H1 (cell line): ENCODE measurements around the gene TOP3A. TPM values are rescaled to one million over a fixed set of nuclear protein-coding genes. Genes with fewer than 3 reads are reported as not detected.

Experiments used
- CTCF ChIA-PET: fragments of 300-600 bp; sonication (Branson Sonifier 250); formaldehyde crosslinking; loops from one replicate; lab custom pipeline; 2021; ENCODE audit not compliant: partially characterized antibody; lab: Charles Lee
- POLR2A ChIA-PET: fragments of 300-600 bp; sonication (Branson Sonifier 250); formaldehyde crosslinking; loops from one replicate; lab custom pipeline; 2021; ENCODE audit warnings: inconsistent platforms; ENCODE audit not compliant: partially characterized antibody; lab: Charles Lee
- DNase-seq, 2 experiments: peaks; one replicate each; pipeline versions ENCODE4 v3.0.0 to v3.0.0-alpha.2; 2010 to 2022; ENCODE audit warnings: low spot score in 2 of 2, low read depth in 1 of 2, mixed read lengths in 1 of 2
- FAIRE-seq: peaks from 2 replicates; lab custom pipeline; 2011; peaks lifted over from hg19 to GRCh38; lab: Jason Lieb, UNC
- H2AFZ ChIP-seq: 2 replicates; pipeline ENCODE4 v1.8.1; 2012; ENCODE audit warnings: low read length, inconsistent platforms
- H2AK5ac ChIP-seq: 2 replicates; pipeline ENCODE4 v1.6.1; 2013; ENCODE audit warnings: low read depth, low read length
- H2BK120ac ChIP-seq: replicated peaks from 2 replicates; pipeline ENCODE3; 2013; ENCODE audit warnings: low read depth, low read length, inconsistent platforms
- H2BK12ac ChIP-seq: 2 replicates; pipeline ENCODE4 v1.6.1; 2013; ENCODE audit warnings: low read depth, low read length
- H2BK15ac ChIP-seq: 2 replicates; pipeline ENCODE4 v1.6.1; 2013; ENCODE audit warnings: low read length
- H2BK20ac ChIP-seq: 2 replicates; pipeline ENCODE4 v1.6.1; 2013; ENCODE audit warnings: low read length
- H2BK5ac ChIP-seq: 2 replicates; pipeline ENCODE4 v1.6.1; 2013; ENCODE audit warnings: low read depth, low read length
- H3K14ac ChIP-seq: 2 replicates; pipeline ENCODE4 v1.6.1; 2013; ENCODE audit warnings: inconsistent platforms; ENCODE audit not compliant: insufficient read length
- H3K18ac ChIP-seq: 2 replicates; pipeline ENCODE4 v1.6.1; 2013; ENCODE audit warnings: low read length; ENCODE audit errors: extremely low read depth
- H3K23ac ChIP-seq: 2 replicates; pipeline ENCODE4 v1.6.1; 2013; ENCODE audit warnings: inconsistent platforms; ENCODE audit not compliant: insufficient read length
- H3K23me2 ChIP-seq: 2 replicates; pipeline ENCODE4 v1.6.1; 2013; ENCODE audit warnings: low read depth, low read length
- H3K27ac ChIP-seq: 2 replicates; pipeline ENCODE4 v1.6.1; 2011; ENCODE audit warnings: low read depth, low read length, inconsistent platforms
- H3K27me3 ChIP-seq, 4 experiments: replicated peaks in 1 of 4; 1 replicate in 1 of 4; 2 replicates in 3 of 4; pipeline versions ENCODE4 v1.6.1 to v1.8.1; 2011 to 2013; ENCODE audit warnings: low read length in 3 of 4, mild to moderate bottlenecking in 3 of 4, inconsistent platforms in 2 of 4, mixed read lengths in 2 of 4, moderate library complexity in 1 of 4; ENCODE audit not compliant: control insufficient read depth in 3 of 4, insufficient read depth in 3 of 4; ENCODE audit errors: extremely low read depth in 1 of 4
- H3K36me3 ChIP-seq, 4 experiments: 2 replicates each; pipeline versions ENCODE4 v1.6.1 to v1.8.1; 2011 to 2013; ENCODE audit warnings: mild to moderate bottlenecking in 4 of 4, low read length in 3 of 4, moderate library complexity in 2 of 4, control low read depth in 1 of 4, inconsistent platforms in 1 of 4; ENCODE audit not compliant: insufficient read depth in 4 of 4, control insufficient read depth in 2 of 4
- H3K4ac ChIP-seq: replicated peaks from 2 replicates; pipeline ENCODE3; 2013; ENCODE audit warnings: low read length, low read depth, mixed read lengths, inconsistent platforms; ENCODE audit not compliant: insufficient read length
- H3K4me1 ChIP-seq, 4 experiments: replicated peaks in 1 of 4; 1 replicate in 1 of 4; 2 replicates in 3 of 4; pipeline versions ENCODE4 v1.6.1 to v1.8.1; 2011 to 2013; ENCODE audit warnings: low read length in 3 of 4, inconsistent platforms in 2 of 4, mixed read lengths in 1 of 4; ENCODE audit not compliant: insufficient read depth in 4 of 4, control insufficient read depth in 3 of 4
- H3K4me2 ChIP-seq, 2 experiments: 2 replicates each; pipeline versions ENCODE4 v1.6.1 to v1.8.1; 2011 to 2013; ENCODE audit warnings: low read depth in 2 of 2, low read length in 2 of 2, control low read depth in 1 of 2, inconsistent platforms in 1 of 2, mild to moderate bottlenecking in 1 of 2; ENCODE audit not compliant: insufficient read depth in 1 of 2
- H3K4me3 ChIP-seq, 4 experiments: fragments of 200-600, 300-600 bp in 1 of 4; sonication (generic), shearing (Covaris generic), sonication (Bioruptor Twin) in 1 of 4; 2 replicates each; pipeline versions ENCODE4 v1.5.1 to v1.8.1; 2011 to 2016; ENCODE audit warnings: low read length in 4 of 4, low read depth in 3 of 4, control low read depth in 2 of 4, inconsistent platforms in 2 of 4, mild to moderate bottlenecking in 2 of 4, mixed read lengths in 1 of 4, moderate library complexity in 1 of 4; ENCODE audit not compliant: insufficient read depth in 2 of 4; ENCODE audit errors: extremely low read depth in 1 of 4
- H3K56ac ChIP-seq: replicated peaks from 2 replicates; pipeline ENCODE3; 2013; ENCODE audit warnings: low read depth, mild to moderate bottlenecking, mixed read lengths, low read length, inconsistent platforms; ENCODE audit not compliant: insufficient read length
- H3K79me1 ChIP-seq: 2 replicates; pipeline ENCODE4 v1.6.1; 2013; ENCODE audit warnings: low read depth, low read length, control low read depth
- H3K79me2 ChIP-seq, 2 experiments: 2 replicates each; pipeline versions ENCODE4 v1.6.1 to v1.8.1; 2012 to 2013; ENCODE audit warnings: low read length in 2 of 2, mild to moderate bottlenecking in 2 of 2, inconsistent platforms in 1 of 2; ENCODE audit not compliant: insufficient read depth in 2 of 2, control insufficient read depth in 1 of 2
- H3K9ac ChIP-seq, 4 experiments: replicated peaks in 1 of 4; 1 replicate in 1 of 4; 2 replicates in 3 of 4; pipeline versions ENCODE4 v1.6.1 to v1.8.1; 2011 to 2013; ENCODE audit warnings: low read depth in 3 of 4, low read length in 3 of 4, control low read depth in 2 of 4, mild to moderate bottlenecking in 2 of 4, moderate library complexity in 2 of 4, inconsistent platforms in 1 of 4; ENCODE audit errors: extremely low read depth in 1 of 4
- H3K9me3 ChIP-seq, 2 experiments: 2 replicates each; pipeline versions ENCODE4 v1.6.1 to v1.8.1; 2012 to 2013; ENCODE audit warnings: mild to moderate bottlenecking in 2 of 2, moderate library complexity in 2 of 2, control low read depth in 1 of 2, inconsistent platforms in 1 of 2, low read depth in 1 of 2, low read length in 1 of 2, mixed read lengths in 1 of 2; ENCODE audit not compliant: insufficient read depth in 2 of 2
- H4K20me1 ChIP-seq, 2 experiments: replicated peaks in 1 of 2; 2 replicates each; pipeline versions ENCODE3 to v1.8.1; 2011 to 2013; ENCODE audit warnings: inconsistent platforms in 2 of 2, low read length in 2 of 2, mild to moderate bottlenecking in 1 of 2; ENCODE audit not compliant: insufficient read depth in 2 of 2, control insufficient read depth in 1 of 2
- H4K5ac ChIP-seq: 2 replicates; pipeline ENCODE4 v1.6.1; 2013; ENCODE audit warnings: low read length, low read depth, mixed read lengths, inconsistent platforms; ENCODE audit not compliant: insufficient read length
- H4K8ac ChIP-seq: 2 replicates; pipeline ENCODE4 v1.8.0; 2013; ENCODE audit warnings: mild to moderate bottlenecking, moderate library complexity, low read length, inconsistent platforms; ENCODE audit not compliant: insufficient read depth; ENCODE audit errors: extremely low read depth
- H4K91ac ChIP-seq: replicated peaks from 2 replicates; pipeline ENCODE3; 2013; ENCODE audit warnings: low read length, mixed read lengths, inconsistent platforms; ENCODE audit not compliant: insufficient read length
- ATF3 ChIP-seq: IDR thresholded peaks from 2 replicates; pipeline ENCODE4 v1.6.1; 2011; ENCODE audit warnings: low read depth, mild to moderate bottlenecking, low read length; ENCODE audit not compliant: insufficient read depth
- BACH1 ChIP-seq: IDR thresholded peaks from 2 replicates; pipeline ENCODE4 v1.6.1; 2012; ENCODE audit warnings: low read length, improper control_type of control experiment
- CBX8 ChIP-seq: fragments of 300-800, 300-1000 bp; sonication (generic); IDR thresholded peaks from 2 replicates; pipeline ENCODE4 v1.7.1; 2016; ENCODE audit warnings: low read depth, low read length, borderline replicate concordance
- E2F6 ChIP-seq: IDR thresholded peaks from 2 replicates; pipeline ENCODE4 v1.6.1; 2012; ENCODE audit warnings: inconsistent platforms
- NRF1 ChIP-seq: IDR thresholded peaks from 2 replicates; pipeline ENCODE4 v1.6.1; 2011; ENCODE audit warnings: mild to moderate bottlenecking, low read depth, low read length, improper control_type of control experiment
- POLR2AphosphoS5 ChIP-seq: IDR thresholded peaks from 2 replicates; pipeline ENCODE4 v1.6.1; 2011; ENCODE audit warnings: low read depth, low read length
- RAD21 ChIP-seq, 2 experiments: IDR thresholded peaks in 1 of 2; conservative IDR thresholded peaks in 1 of 2; 2 replicates each; pipeline ENCODE4 v1.6.1; 2011; ENCODE audit warnings: low read depth in 2 of 2, low read length in 2 of 2, improper control_type of control experiment in 1 of 2, inconsistent platforms in 1 of 2, mild to moderate bottlenecking in 1 of 2, moderate library complexity in 1 of 2
- SRF ChIP-seq: IDR thresholded peaks from 2 replicates; pipeline ENCODE4 v1.6.1; 2011; ENCODE audit warnings: mild to moderate bottlenecking, low read depth, low read length, moderate library complexity
- WGBS, 2 experiments: shearing (Covaris generic) in 1 of 2; methylation state at CpG; one replicate each; pipeline versions ENCODE4 v1.1.6 to v1.1.7; 2013 to 2015; ENCODE audit warnings: low lambda C conversion rate in 2 of 2, mixed read lengths in 2 of 2, inconsistent platforms in 1 of 2, low coverage in 1 of 2, missing lambda C conversion rate in 1 of 2; ENCODE audit not compliant: insufficient replicate concordance in 2 of 2, insufficient coverage in 1 of 2, insufficient read length in 1 of 2; ENCODE audit errors: extremely low coverage in 1 of 2, missing lambda C conversion rate in 1 of 2; 5-methylcytosine and 5-hydroxymethylcytosine counted together
- polyA plus RNA-seq, 7 experiments: library from polyadenylated mRNA; depleted of rRNA in 3 of 7; stranded (reverse) in 5 of 7; unstranded in 2 of 7; fragments of >200 nt in 5 of 7; fragments of 200-250 nt in 2 of 7; gene quantifications; 1 replicate in 5 of 7; 2 replicates in 1 of 7; 4 replicates in 1 of 7; pipeline versions ENCODE4 v1.2.1 to v1.2.3, GENCODE V29; 2011 to 2013; ENCODE audit warnings: missing spikeins in 2 of 7, mixed read lengths in 2 of 7
- total RNA-seq: library from RNA; stranded (reverse); fragmentation: NEBNext Ultra II Directional; extraction: Animal tissue kit (Norgen Biotek cat#: 25700); gene quantifications from 2 replicates; pipeline ENCODE4 v1.2.1, GENCODE V29; 2021
- TF ChIP-seq, protein P1 (sequence below): IDR thresholded peaks from 2 replicates; pipeline ENCODE4 v1.6.1; 2012; ENCODE audit warnings: low read length, inconsistent platforms

Gene TOP3A
- total and polyA plus RNA-seq, 2 of the 8 experiments (the other 6 are each of a cell fraction or from before 2014, with no cell fraction given): 23.4 to 54.3 TPM

DNA sequence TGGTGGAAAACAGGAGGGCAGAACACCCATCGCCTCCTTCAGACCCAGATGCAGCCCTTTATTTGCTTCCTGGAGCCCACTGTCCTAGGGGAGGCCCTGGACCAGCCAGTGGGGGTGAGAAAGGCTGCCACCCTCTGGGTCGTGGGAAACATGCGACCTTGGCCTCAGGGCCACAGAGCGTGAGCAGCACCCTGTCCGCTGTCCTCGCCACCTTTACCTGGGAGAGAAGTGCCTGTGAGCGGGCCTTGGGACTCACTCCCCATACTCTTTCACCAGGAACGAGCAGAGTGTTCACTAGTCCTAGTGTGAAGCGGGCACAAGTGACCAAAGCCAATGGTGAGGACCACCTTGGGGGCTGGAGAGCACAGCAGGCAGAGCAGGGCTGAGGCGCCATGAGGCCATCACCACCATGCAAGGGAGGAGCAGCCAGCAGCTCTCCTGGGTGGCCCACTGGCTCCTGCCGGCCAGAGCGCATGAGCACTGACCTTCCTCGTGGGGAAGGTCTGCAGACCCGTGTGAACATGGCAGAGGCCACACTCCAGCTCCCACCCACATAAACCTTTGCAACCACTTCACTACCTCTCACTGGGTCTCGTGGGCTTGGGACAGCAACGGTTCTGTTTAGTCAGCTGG is 8.8 kb upstream of the TOP3A start:
- no peak overlapping the region for H2BK12ac ChIP-seq
- no peak overlapping the region for H2BK120ac ChIP-seq
- H4K5ac ChIP-seq: no peak overlapping the region
- peak overlapping the region in 1 of 4 experiments; percentile 13; a peak in 1 of 7 replicates for H3K9ac ChIP-seq
- H3K4me2 ChIP-seq: no peak overlapping the region
- no peak overlapping the region for H4K91ac ChIP-seq
- no peak overlapping the region for H3K18ac ChIP-seq
- FAIRE-seq (no peak), DNase-seq (no peak)
- no peak overlapping the region for H2BK20ac ChIP-seq
- H2BK15ac ChIP-seq: no peak overlapping the region
- peaks cover 0 to 2% (median 0%) of the 10 kb centered on the region in 4 experiments; a peak in 1 of 7 replicates for H3K4me1 ChIP-seq
- H3K36me3 ChIP-seq: peaks cover 15 to 35% (median 24%) of the 10 kb centered on the region in 4 experiments
- H4K20me1 ChIP-seq: peaks cover 4 to 25% of the 10 kb centered on the region in 2 experiments
- no peaks in the 10 kb centered on the region for H3K9me3 ChIP-seq
- H3K79me1 ChIP-seq: peaks cover 11% of the 10 kb centered on the region
- no peak overlapping the region for H3K56ac ChIP-seq
- H4K8ac ChIP-seq: no peak overlapping the region
- no peak overlapping the region for H3K4me3 ChIP-seq
- H3K79me2 ChIP-seq: peaks cover 0 to 18% of the 10 kb centered on the region in 2 experiments; a peak in 1 of 4 replicates
- no peak overlapping the region for H3K23ac ChIP-seq
- no peak overlapping the region for H3K27ac ChIP-seq
- no peak overlapping the region for H2AK5ac ChIP-seq
- no peak overlapping the region for H3K4ac ChIP-seq
- H2BK5ac ChIP-seq: no peak overlapping the region; the same call in 1 of the 2 replicates
- TF ChIP-seq RAD21 (IDR thresholded peaks at IDR 0.05 in 1 of 2, conservative IDR thresholded peaks at IDR 0.05 in 1 of 2; ENCODE audit: low read depth in 2 of 2, low read length in 2 of 2) (no peak), E2F6 (no peak), POLR2AphosphoS5 (0 out of 2 replicates have a peak, but pooled peaks have one; percentile 33), NRF1 (no peak), CBX8 (no peak), BACH1 (no peak), ATF3 (no peak), SRF (no peak)
- TF ChIP-seq, protein P1, sequence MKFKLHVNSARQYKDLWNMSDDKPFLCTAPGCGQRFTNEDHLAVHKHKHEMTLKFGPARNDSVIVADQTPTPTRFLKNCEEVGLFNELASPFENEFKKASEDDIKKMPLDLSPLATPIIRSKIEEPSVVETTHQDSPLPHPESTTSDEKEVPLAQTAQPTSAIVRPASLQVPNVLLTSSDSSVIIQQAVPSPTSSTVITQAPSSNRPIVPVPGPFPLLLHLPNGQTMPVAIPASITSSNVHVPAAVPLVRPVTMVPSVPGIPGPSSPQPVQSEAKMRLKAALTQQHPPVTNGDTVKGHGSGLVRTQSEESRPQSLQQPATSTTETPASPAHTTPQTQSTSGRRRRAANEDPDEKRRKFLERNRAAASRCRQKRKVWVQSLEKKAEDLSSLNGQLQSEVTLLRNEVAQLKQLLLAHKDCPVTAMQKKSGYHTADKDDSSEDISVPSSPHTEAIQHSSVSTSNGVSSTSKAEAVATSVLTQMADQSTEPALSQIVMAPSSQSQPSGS: no peak
- ChIA-PET POLR2A (interaction anchor here (1.0 to 8.8 kb wide), 6 partner anchors 9 to 51 kb away, joined by 3 to 52 read pairs (median 4); partner anchors contain the start of genes SMCR8 and TOP3A), CTCF (interaction anchor here (1.0 to 4.6 kb wide), 7 partner anchors 8 to 106 kb away, joined by 4 to 58 read pairs (median 4); partner anchors contain the start of gene SHMT1)
- H3K27me3 ChIP-seq: no peaks in the 10 kb centered on the region
- H2AFZ ChIP-seq: no peak overlapping the region
- H3K23me2 ChIP-seq: no peaks in the 10 kb centered on the region
- WGBS, 2 experiments: 94% methylated on average over 16 of the region's 16 CpGs; no CpG with 5 or more reads in 1 of the 2 experiments
- no peak overlapping the region for H3K14ac ChIP-seq
